Measurements from ENCODE around the gene MACROD2. TPM values are rescaled to one million over a fixed set of nuclear protein-coding genes. Genes with fewer than 3 reads are reported as not detected.

MACROD2 gene
- total RNA-seq, 1 experiment from 2014 or later, result 3.7 TPM

- CTCF ChIA-PET, result no interaction called here
Observed at GRCh38 chr20:15498926-15499325, 1503.6 kb downstream of the MACROD2 start.

More at GRCh38 chr20:15498926-15499325, 1503.6 kb downstream of the MACROD2 start:
- BruUV-seq (replicated peaks), result no TSS peak
- DNase-seq (ENCODE audit: low read depth, low spot score) (no peak), ATAC-seq (no peak)
- TF ChIP-seq CEBPB (IDR thresholded peaks at IDR 0.05; ENCODE audit: low read depth) (no peak), SRF (IDR thresholded peaks at IDR 0.05; ENCODE audit: low read depth) (no peak), EGR1 (IDR thresholded peaks at IDR 0.05; ENCODE audit: low read depth) (no peak), POLR2AphosphoS5 (IDR thresholded peaks at IDR 0.05; ENCODE audit: low read depth, low read length) (no peak), MAX (IDR thresholded peaks at IDR 0.05) (no peak), EZH2phosphoT487 (IDR thresholded peaks at IDR 0.05; ENCODE audit: borderline replicate concordance) (no peak)
- TF ChIP-seq, protein P1, sequence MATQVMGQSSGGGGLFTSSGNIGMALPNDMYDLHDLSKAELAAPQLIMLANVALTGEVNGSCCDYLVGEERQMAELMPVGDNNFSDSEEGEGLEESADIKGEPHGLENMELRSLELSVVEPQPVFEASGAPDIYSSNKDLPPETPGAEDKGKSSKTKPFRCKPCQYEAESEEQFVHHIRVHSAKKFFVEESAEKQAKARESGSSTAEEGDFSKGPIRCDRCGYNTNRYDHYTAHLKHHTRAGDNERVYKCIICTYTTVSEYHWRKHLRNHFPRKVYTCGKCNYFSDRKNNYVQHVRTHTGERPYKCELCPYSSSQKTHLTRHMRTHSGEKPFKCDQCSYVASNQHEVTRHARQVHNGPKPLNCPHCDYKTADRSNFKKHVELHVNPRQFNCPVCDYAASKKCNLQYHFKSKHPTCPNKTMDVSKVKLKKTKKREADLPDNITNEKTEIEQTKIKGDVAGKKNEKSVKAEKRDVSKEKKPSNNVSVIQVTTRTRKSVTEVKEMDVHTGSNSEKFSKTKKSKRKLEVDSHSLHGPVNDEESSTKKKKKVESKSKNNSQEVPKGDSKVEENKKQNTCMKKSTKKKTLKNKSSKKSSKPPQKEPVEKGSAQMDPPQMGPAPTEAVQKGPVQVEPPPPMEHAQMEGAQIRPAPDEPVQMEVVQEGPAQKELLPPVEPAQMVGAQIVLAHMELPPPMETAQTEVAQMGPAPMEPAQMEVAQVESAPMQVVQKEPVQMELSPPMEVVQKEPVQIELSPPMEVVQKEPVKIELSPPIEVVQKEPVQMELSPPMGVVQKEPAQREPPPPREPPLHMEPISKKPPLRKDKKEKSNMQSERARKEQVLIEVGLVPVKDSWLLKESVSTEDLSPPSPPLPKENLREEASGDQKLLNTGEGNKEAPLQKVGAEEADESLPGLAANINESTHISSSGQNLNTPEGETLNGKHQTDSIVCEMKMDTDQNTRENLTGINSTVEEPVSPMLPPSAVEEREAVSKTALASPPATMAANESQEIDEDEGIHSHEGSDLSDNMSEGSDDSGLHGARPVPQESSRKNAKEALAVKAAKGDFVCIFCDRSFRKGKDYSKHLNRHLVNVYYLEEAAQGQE (IDR thresholded peaks at IDR 0.05; ENCODE audit: low read depth), result no peak
- TF ChIP-seq, protein P2, sequence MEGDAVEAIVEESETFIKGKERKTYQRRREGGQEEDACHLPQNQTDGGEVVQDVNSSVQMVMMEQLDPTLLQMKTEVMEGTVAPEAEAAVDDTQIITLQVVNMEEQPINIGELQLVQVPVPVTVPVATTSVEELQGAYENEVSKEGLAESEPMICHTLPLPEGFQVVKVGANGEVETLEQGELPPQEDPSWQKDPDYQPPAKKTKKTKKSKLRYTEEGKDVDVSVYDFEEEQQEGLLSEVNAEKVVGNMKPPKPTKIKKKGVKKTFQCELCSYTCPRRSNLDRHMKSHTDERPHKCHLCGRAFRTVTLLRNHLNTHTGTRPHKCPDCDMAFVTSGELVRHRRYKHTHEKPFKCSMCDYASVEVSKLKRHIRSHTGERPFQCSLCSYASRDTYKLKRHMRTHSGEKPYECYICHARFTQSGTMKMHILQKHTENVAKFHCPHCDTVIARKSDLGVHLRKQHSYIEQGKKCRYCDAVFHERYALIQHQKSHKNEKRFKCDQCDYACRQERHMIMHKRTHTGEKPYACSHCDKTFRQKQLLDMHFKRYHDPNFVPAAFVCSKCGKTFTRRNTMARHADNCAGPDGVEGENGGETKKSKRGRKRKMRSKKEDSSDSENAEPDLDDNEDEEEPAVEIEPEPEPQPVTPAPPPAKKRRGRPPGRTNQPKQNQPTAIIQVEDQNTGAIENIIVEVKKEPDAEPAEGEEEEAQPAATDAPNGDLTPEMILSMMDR (IDR thresholded peaks at IDR 0.05 in 2 of 3, conservative IDR thresholded peaks at IDR 0.05 in 1 of 3; ENCODE audit: borderline replicate concordance in 1 of 3, insufficient read depth in 1 of 3, low read depth in 2 of 3, low read length in 2 of 3), result no peak
- Histone ChIP-seq H3K9me3 (ENCODE audit: control insufficient read depth in 1 of 2, insufficient read depth in 1 of 2, low read depth in 1 of 2, low read length in 2 of 2) (peaks cover 3 to 12% of the 10 kb centered on the region in 2 experiments; a peak in 2 of 4 replicates), H3K36me3 (ENCODE audit: control insufficient read depth in 1 of 2, insufficient read depth in 2 of 2, low read length in 2 of 2) (no peaks in the 10 kb centered on the region), H3K9ac (ENCODE audit: low read length) (no peak overlapping the region), H4K20me1 (ENCODE audit: insufficient read depth) (no peaks in the 10 kb centered on the region), H2AFZ (ENCODE audit: low read depth, low read length, poor library complexity, severe bottlenecking) (no peak overlapping the region), H3K4me2 (ENCODE audit: low read length) (no peak overlapping the region), H3K27me3 (ENCODE audit: insufficient read depth, low read length) (no peaks in the 10 kb centered on the region), H3K27ac (ENCODE audit: low read depth, low read length) (no peak overlapping the region), H3K9me2 (ENCODE audit: insufficient read depth) (no peaks in the 10 kb centered on the region), H3K4me3 (replicated peaks in 1 of 2; ENCODE audit: low read depth in 1 of 2, low read length in 2 of 2) (no peak overlapping the region), H3K4me1 (ENCODE audit: control insufficient read depth in 1 of 2, insufficient read depth in 2 of 2, low read length in 2 of 2) (no peaks in the 10 kb centered on the region), H3K79me2 (ENCODE audit: insufficient read depth, low read length) (no peaks in the 10 kb centered on the region)
- intact Hi-C loops (cut with micrococcal nuclease), result no loop called here
- ChIA-PET RAD21 (ENCODE audit: low non-redundant PET in 1 of 2, low total read pairs in 2 of 2, uncharacterized antibody in 2 of 2, unreplicated experiment in 2 of 2) (no interaction called here), POLR2A (no interaction called here)

Measured in HCT116 (cell line).